SK-N-SH (cell line): ENCODE measurements around the gene CACFD1. TPM values are rescaled to one million over a fixed set of nuclear protein-coding genes. Genes with fewer than 3 reads are reported as not detected.

Source experiments
- CTCF ChIA-PET: fragments of 300-600, 350-600 bp; formaldehyde crosslinking; extraction: SDS; loops from one replicate; lab custom pipeline; 2021; lab: Yijun Ruan, JAX
- POLR2A ChIA-PET: fragments of 350-600 bp; sonication (Branson Sonifier 250); formaldehyde crosslinking; extraction: SDS; loops from one replicate; lab custom pipeline; 2020; ENCODE audit warnings: antibody characterized with exemption, inconsistent platforms; lab: Yijun Ruan, JAX
- DNase-seq: peaks from one replicate; pipeline ENCODE4 v3.0.0; 2012
- H2AFZ ChIP-seq: fragments of 200-600 bp; sonication (generic); 2 replicates; pipeline ENCODE4 v1.8.1; 2016; ENCODE audit warnings: antibody characterized with exemption, mild to moderate bottlenecking, low read depth
- H3F3A ChIP-seq: fragments of 200-600 bp; sonication (generic); replicated peaks from 2 replicates; pipeline ENCODE3; 2016; ENCODE audit warnings: antibody characterized with exemption, mild to moderate bottlenecking; ENCODE audit not compliant: insufficient read depth
- H3K27ac ChIP-seq, 2 experiments: fragments of 200-500 bp in 1 of 2; fragments of 200-600 bp in 1 of 2; sonication (Bioruptor generic) in 1 of 2; sonication (generic), shearing (Covaris generic) in 1 of 2; 2 replicates each; pipeline versions ENCODE4 v1.5.1 to v1.6.1; 2014 to 2016; ENCODE audit warnings: low read depth in 2 of 2, inconsistent platforms in 1 of 2, low read length in 1 of 2, mild to moderate bottlenecking in 1 of 2, mixed read lengths in 1 of 2
- H3K27me3 ChIP-seq: fragments of 200-600 bp; sonication (generic), shearing (Covaris generic); 2 replicates; pipeline ENCODE4 v1.6.1; 2016; ENCODE audit warnings: mixed run types; ENCODE audit not compliant: insufficient read depth
- H3K36me3 ChIP-seq, 2 experiments: fragments of 200-500 bp in 1 of 2; fragments of 200-600 bp in 1 of 2; sonication (Bioruptor generic) in 1 of 2; sonication (generic) in 1 of 2; replicated peaks in 1 of 2; 2 replicates each; pipeline versions ENCODE3 to v1.5.1; 2014 to 2016; ENCODE audit warnings: low read length in 1 of 2, mild to moderate bottlenecking in 1 of 2; ENCODE audit not compliant: insufficient read depth in 2 of 2, control insufficient read depth in 1 of 2
- H3K4me1 ChIP-seq, 2 experiments: fragments of 200-500 bp in 1 of 2; fragments of 200-600 bp in 1 of 2; sonication (Bioruptor generic) in 1 of 2; sonication (generic), shearing (Covaris generic) in 1 of 2; 2 replicates each; pipeline versions ENCODE4 v1.5.1 to v1.6.1; 2014 to 2016; ENCODE audit warnings: low read depth in 1 of 2, low read length in 1 of 2, mixed run types in 1 of 2; ENCODE audit not compliant: insufficient read depth in 2 of 2, control insufficient read depth in 1 of 2
- H3K4me2 ChIP-seq: fragments of 200-600 bp; sonication (generic), shearing (Covaris generic); 2 replicates; pipeline ENCODE4 v1.6.1; 2017; ENCODE audit warnings: mixed run types
- H3K4me3 ChIP-seq, 2 experiments: fragments of 200-500 bp in 1 of 2; fragments of 200-600 bp in 1 of 2; sonication (Bioruptor generic) in 1 of 2; sonication (generic), shearing (Covaris generic) in 1 of 2; 2 replicates each; pipeline versions ENCODE4 v1.5.1 to v1.8.1; 2014 to 2016; ENCODE audit warnings: low read depth in 2 of 2, inconsistent platforms in 1 of 2, low read length in 1 of 2, mild to moderate bottlenecking in 1 of 2, mixed read lengths in 1 of 2, moderate library complexity in 1 of 2
- H3K79me2 ChIP-seq: fragments of 200-600 bp; sonication (generic); 2 replicates; pipeline ENCODE4 v1.8.1; 2017; ENCODE audit warnings: mild to moderate bottlenecking; ENCODE audit not compliant: insufficient read depth
- H3K9ac ChIP-seq: fragments of 200-600 bp; sonication (generic); 2 replicates; pipeline ENCODE4 v1.6.1; 2017; ENCODE audit warnings: mixed run types
- H3K9me2 ChIP-seq: fragments of 200-600 bp; sonication (generic); 2 replicates; pipeline ENCODE4 v1.6.1; 2017; ENCODE audit warnings: mixed run types
- H3K9me3 ChIP-seq: fragments of 200-600 bp; sonication (generic); 2 replicates; pipeline ENCODE4 v1.6.1; 2017; ENCODE audit warnings: mixed run types, mild to moderate bottlenecking, moderate library complexity
- H4K20me1 ChIP-seq: fragments of 200-600 bp; sonication (generic); 2 replicates; pipeline ENCODE4 v1.6.1; 2017; ENCODE audit warnings: mild to moderate bottlenecking, mixed run types; ENCODE audit not compliant: insufficient read depth
- ELF1 ChIP-seq: IDR thresholded peaks from 2 replicates; pipeline ENCODE4 v1.4.0; 2012
- EP300 ChIP-seq, 2 experiments: IDR thresholded peaks; 2 replicates each; pipeline versions ENCODE4 v1.4.0 to v1.6.1; 2012; ENCODE audit warnings: borderline replicate concordance in 1 of 2, low read depth in 1 of 2, low read length in 1 of 2
- EZH2phosphoT487 ChIP-seq: fragments of 200-600 bp; sonication (generic); IDR thresholded peaks from 2 replicates; pipeline ENCODE4 v1.6.1; 2017; ENCODE audit warnings: low read depth, mixed run types, mild to moderate bottlenecking, antibody characterized with exemption, moderate library complexity, borderline replicate concordance
- FOSL2 ChIP-seq: IDR thresholded peaks from 2 replicates; pipeline ENCODE4 v1.4.0; 2012; ENCODE audit warnings: low read depth, mild to moderate bottlenecking, moderate library complexity, borderline replicate concordance
- FOXM1 ChIP-seq: IDR thresholded peaks from 2 replicates; pipeline ENCODE4 v1.4.0; 2012; ENCODE audit warnings: low read depth, mild to moderate bottlenecking
- MEF2A ChIP-seq: IDR thresholded peaks from 2 replicates; pipeline ENCODE4 v1.4.0; 2012; ENCODE audit warnings: low read depth, borderline replicate concordance
- MXI1 ChIP-seq: IDR thresholded peaks from 2 replicates; pipeline ENCODE4 v1.6.1; 2012; ENCODE audit warnings: mild to moderate bottlenecking, low read depth, low read length, improper control_type of control experiment
- PBX3 ChIP-seq: IDR thresholded peaks from 2 replicates; pipeline ENCODE4; 2012
- RCOR1 ChIP-seq: fragments of 150-350 bp; IDR thresholded peaks from 2 replicates; pipeline ENCODE4 v1.6.1; 2017; ENCODE audit warnings: antibody characterized with exemption, low read length
- SMC3 ChIP-seq: IDR thresholded peaks from 2 replicates; pipeline ENCODE4 v1.6.1; 2012; ENCODE audit warnings: low read depth, low read length, improper control_type of control experiment
- TAF1 ChIP-seq: IDR thresholded peaks from 2 replicates; pipeline ENCODE4 v1.6.1; 2012; ENCODE audit warnings: low read depth, mild to moderate bottlenecking, low read length, moderate library complexity, borderline replicate concordance
- TCF12 ChIP-seq: IDR thresholded peaks from 2 replicates; pipeline ENCODE4 v1.4.0; 2012
- TEAD4 ChIP-seq: IDR thresholded peaks from 2 replicates; pipeline ENCODE4 v1.4.0; 2012; ENCODE audit warnings: mild to moderate bottlenecking, borderline replicate concordance; ENCODE audit not compliant: insufficient read depth
- YY1 ChIP-seq: IDR thresholded peaks from 2 replicates; pipeline ENCODE4 v1.4.0; 2012; ENCODE audit warnings: low read depth, mild to moderate bottlenecking
- WGBS: methylation state at CpG from one replicate; pipeline ENCODE4 v1.1.6; 2017; ENCODE audit warnings: low lambda C conversion rate; 5-methylcytosine and 5-hydroxymethylcytosine counted together
- polyA plus RNA-seq, 3 experiments: library from polyadenylated mRNA; depleted of rRNA; stranded (reverse); fragments of >200 nt; gene quantifications; 2 replicates each; pipeline ENCODE4 v1.2.3, GENCODE V29; 2012
- TF ChIP-seq, protein P1 (sequence below): fragments of 200-600 bp; sonication (generic); IDR thresholded peaks from 2 replicates; pipeline ENCODE4 v1.6.1; 2017; ENCODE audit warnings: antibody characterized with exemption, mild to moderate bottlenecking, moderate library complexity
- TF ChIP-seq, protein P2 (sequence below): IDR thresholded peaks from 2 replicates; pipeline ENCODE4 v1.4.0; 2012; ENCODE audit warnings: low read depth, borderline replicate concordance

CACFD1 gene
- polyA plus RNA-seq, 1 of the 3 experiments (the other 2 are of a cell fraction), result 16.8 TPM

DNA sequence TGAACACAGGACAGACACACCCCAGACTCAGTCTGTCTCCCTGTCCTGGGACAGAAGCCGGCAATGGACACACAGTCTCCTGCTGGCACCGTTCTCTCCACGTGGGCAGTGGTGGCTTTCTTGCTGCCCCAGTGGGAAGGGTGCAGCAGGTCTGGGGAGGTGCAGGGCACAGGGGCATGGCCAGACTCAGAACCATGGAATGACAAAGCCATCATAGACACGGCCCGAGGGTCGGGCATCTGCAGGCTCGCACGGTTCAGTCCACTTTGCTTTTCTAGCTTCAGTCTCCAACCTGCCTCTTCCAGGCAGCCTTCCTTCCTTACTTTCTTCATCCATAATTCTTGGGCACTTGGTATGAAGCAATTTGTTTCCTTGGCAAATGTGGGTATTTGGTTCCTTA lies 48.3 kb downstream of the CACFD1 start:
- peaks cover 0 to 55% of the 10 kb centered on the region in 2 experiments; a peak in 2 of 4 replicates for H3K4me1 ChIP-seq
- H3K27ac ChIP-seq, result no peak overlapping the region
- H3K4me3 ChIP-seq, result no peak overlapping the region
- no peak for TF ChIP-seq FOXM1
- no peak for TF ChIP-seq FOSL2
- TF ChIP-seq MXI1, result no peak
- TF ChIP-seq, protein P1, sequence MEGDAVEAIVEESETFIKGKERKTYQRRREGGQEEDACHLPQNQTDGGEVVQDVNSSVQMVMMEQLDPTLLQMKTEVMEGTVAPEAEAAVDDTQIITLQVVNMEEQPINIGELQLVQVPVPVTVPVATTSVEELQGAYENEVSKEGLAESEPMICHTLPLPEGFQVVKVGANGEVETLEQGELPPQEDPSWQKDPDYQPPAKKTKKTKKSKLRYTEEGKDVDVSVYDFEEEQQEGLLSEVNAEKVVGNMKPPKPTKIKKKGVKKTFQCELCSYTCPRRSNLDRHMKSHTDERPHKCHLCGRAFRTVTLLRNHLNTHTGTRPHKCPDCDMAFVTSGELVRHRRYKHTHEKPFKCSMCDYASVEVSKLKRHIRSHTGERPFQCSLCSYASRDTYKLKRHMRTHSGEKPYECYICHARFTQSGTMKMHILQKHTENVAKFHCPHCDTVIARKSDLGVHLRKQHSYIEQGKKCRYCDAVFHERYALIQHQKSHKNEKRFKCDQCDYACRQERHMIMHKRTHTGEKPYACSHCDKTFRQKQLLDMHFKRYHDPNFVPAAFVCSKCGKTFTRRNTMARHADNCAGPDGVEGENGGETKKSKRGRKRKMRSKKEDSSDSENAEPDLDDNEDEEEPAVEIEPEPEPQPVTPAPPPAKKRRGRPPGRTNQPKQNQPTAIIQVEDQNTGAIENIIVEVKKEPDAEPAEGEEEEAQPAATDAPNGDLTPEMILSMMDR, result no peak
- no peak for TF ChIP-seq MEF2A
- no peak for TF ChIP-seq TCF12
- no peak for TF ChIP-seq ELF1
- TF ChIP-seq PBX3, result no peak
- TF ChIP-seq, protein P2, sequence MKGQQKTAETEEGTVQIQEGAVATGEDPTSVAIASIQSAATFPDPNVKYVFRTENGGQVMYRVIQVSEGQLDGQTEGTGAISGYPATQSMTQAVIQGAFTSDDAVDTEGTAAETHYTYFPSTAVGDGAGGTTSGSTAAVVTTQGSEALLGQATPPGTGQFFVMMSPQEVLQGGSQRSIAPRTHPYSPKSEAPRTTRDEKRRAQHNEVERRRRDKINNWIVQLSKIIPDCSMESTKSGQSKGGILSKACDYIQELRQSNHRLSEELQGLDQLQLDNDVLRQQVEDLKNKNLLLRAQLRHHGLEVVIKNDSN, result no peak
- TF ChIP-seq TEAD4, result no peak
- TF ChIP-seq RCOR1, result no peak
- no peak for TF ChIP-seq EP300 (IDR thresholded peaks at IDR 0.05; ENCODE audit: borderline replicate concordance in 1 of 2, low read depth in 1 of 2, low read length in 1 of 2)
- TF ChIP-seq TAF1, result no peak
- TF ChIP-seq EZH2phosphoT487, result no peak
- TF ChIP-seq YY1, result no peak
- no peak for TF ChIP-seq SMC3
- TF ChIP-seq, all 33 proteins: peak for 0
- ChIA-PET CTCF (interaction anchor here (1.0 to 2.2 kb wide), 2 partner anchors 21 to 26 kb away, joined by 3 to 9 read pairs; no protein-coding TSS in a partner anchor), POLR2A (interaction anchor here (1.4 kb wide), 1 partner anchor 20 kb away, joined by 4 read pairs; no protein-coding TSS in a partner anchor)
- Histone ChIP-seq H3K79me2 (no peaks in the 10 kb centered on the region), H3K9me3 (no peaks in the 10 kb centered on the region), H3K36me3 (no peaks in the 10 kb centered on the region), H3F3A (peaks cover 4% of the 10 kb centered on the region), H3K27me3 (no peaks in the 10 kb centered on the region), H4K20me1 (no peaks in the 10 kb centered on the region), H3K9me2 (no peaks in the 10 kb centered on the region), H3K9ac (no peak overlapping the region), H2AFZ (no peak overlapping the region), H3K4me2 (no peak overlapping the region)
- WGBS, result 79% methylated on average over 8 of the region's 8 CpGs
- DNase-seq, result no peak
